Prostate gland (tissue), 2 donors: ENCODE measurements around the gene SHISA5. TPM values are rescaled to one million over a fixed set of nuclear protein-coding genes. Genes with fewer than 3 reads are reported as not detected.

ENCODE experiments used
- DNase-seq: peaks from one replicate; pipeline ENCODE4 v3.0.0-alpha.2; 2019; ENCODE audit warnings: low spot score
- H3K27ac ChIP-seq, 2 donors: fragments of 200-600 bp; sonication (generic); 2 replicates each; pipeline ENCODE4 v1.5.1; 2017 to 2019
- H3K27me3 ChIP-seq: fragments of 200-600 bp; sonication (generic); replicated peaks from 2 replicates; pipeline ENCODE4 v1.5.1; 2019; ENCODE audit not compliant: insufficient read depth
- H3K36me3 ChIP-seq, 2 donors: fragments of 200-600 bp; sonication (generic); 1 replicate in 1 of 2; 2 replicates in 1 of 2; pipeline versions ENCODE4 v1.5.1 to v1.8.1; 2017 to 2019
- H3K4me1 ChIP-seq: fragments of 200-600 bp; sonication (generic); replicated peaks from 2 replicates; pipeline ENCODE4 v1.5.1; 2019
- H3K4me3 ChIP-seq, 2 donors: fragments of 200-600 bp; sonication (generic); 2 replicates each; pipeline ENCODE4 v1.5.1; 2017 to 2019
- H3K9me3 ChIP-seq: fragments of 200-600 bp; sonication (generic); 2 replicates; pipeline ENCODE4 v1.5.1; 2017
- POLR2A ChIP-seq: fragments of 450-650 bp; IDR thresholded peaks from one replicate; pipeline ENCODE4 v1.6.1; 2016; ENCODE audit warnings: antibody characterized with exemption, mild to moderate bottlenecking
- POLR2AphosphoS5 ChIP-seq: sonication (generic); formaldehyde crosslinking; IDR thresholded peaks from one replicate; pipeline ENCODE4 v1.6.1; 2017; ENCODE audit warnings: antibody characterized with exemption
- WGBS: methylation state at CpG from one replicate; pipeline ENCODE4 v1.1.5; 2018; 5-methylcytosine and 5-hydroxymethylcytosine counted together
- intact Hi-C: fragments of 100-400 bp; cut with DNase I; formaldehyde crosslinking; loops from one replicate; pipeline ENCODE4 v1.14.2; 2022
- total RNA-seq, 2 donors: library from RNA; depleted of rRNA; stranded (reverse); fragments of >200 nt; gene quantifications; one replicate each; pipeline ENCODE4 v1.1.0, GENCODE V29; 2016
- TF ChIP-seq, protein P1 (sequence below), 4 experiments: fragments of 200-600 bp in 2 of 4; fragments of 450-650 bp in 2 of 4; sonication (generic) in 2 of 4; IDR thresholded peaks; 1 replicate in 3 of 4; 2 replicates in 1 of 4; pipeline ENCODE4 v1.5.1; 2016 to 2019; ENCODE audit warnings: antibody characterized with exemption in 4 of 4, mild to moderate bottlenecking in 2 of 4, moderate library complexity in 2 of 4

Gene SHISA5
- total RNA-seq, 2 donors from 2014 or later = 152 to 231 TPM

- intact Hi-C loops = loop anchor here (1.0 kb wide), 1 partner anchor 84 kb away; no protein-coding TSS in a partner anchor
- Histone ChIP-seq H3K4me3 (no peak overlapping the region), H3K9me3 (no peaks in the 10 kb centered on the region), H3K27me3 (no peaks in the 10 kb centered on the region), H3K36me3 (no peaks in the 10 kb centered on the region), H3K4me1 (no peaks in the 10 kb centered on the region), H3K27ac (no peak overlapping the region)
- WGBS = 74% methylated on average over 10 of the region's 10 CpGs
- TF ChIP-seq POLR2A = no peak
- TF ChIP-seq, protein P1, sequence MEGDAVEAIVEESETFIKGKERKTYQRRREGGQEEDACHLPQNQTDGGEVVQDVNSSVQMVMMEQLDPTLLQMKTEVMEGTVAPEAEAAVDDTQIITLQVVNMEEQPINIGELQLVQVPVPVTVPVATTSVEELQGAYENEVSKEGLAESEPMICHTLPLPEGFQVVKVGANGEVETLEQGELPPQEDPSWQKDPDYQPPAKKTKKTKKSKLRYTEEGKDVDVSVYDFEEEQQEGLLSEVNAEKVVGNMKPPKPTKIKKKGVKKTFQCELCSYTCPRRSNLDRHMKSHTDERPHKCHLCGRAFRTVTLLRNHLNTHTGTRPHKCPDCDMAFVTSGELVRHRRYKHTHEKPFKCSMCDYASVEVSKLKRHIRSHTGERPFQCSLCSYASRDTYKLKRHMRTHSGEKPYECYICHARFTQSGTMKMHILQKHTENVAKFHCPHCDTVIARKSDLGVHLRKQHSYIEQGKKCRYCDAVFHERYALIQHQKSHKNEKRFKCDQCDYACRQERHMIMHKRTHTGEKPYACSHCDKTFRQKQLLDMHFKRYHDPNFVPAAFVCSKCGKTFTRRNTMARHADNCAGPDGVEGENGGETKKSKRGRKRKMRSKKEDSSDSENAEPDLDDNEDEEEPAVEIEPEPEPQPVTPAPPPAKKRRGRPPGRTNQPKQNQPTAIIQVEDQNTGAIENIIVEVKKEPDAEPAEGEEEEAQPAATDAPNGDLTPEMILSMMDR (IDR thresholded peaks at IDR 0.05) = peak; percentile 90 to 97 (median 95)
- peak; percentile 78 for TF ChIP-seq POLR2AphosphoS5
- DNase-seq = peak; percentile 71
Measured at GRCh38 chr3:48548729-48549705, 45.0 kb upstream of the SHISA5 start.

GRCh38 chr3:48548126-48548525 lies 44.2 kb upstream of the SHISA5 start:
- H3K27me3 ChIP-seq = no peaks in the 10 kb centered on the region
- H3K9me3 ChIP-seq = no peaks in the 10 kb centered on the region
- no peaks in the 10 kb centered on the region for H3K36me3 ChIP-seq
- H3K4me3 ChIP-seq = no peak overlapping the region
- DNase-seq = no peak
- no peak for TF ChIP-seq POLR2AphosphoS5
- no peak for TF ChIP-seq POLR2A
- TF ChIP-seq, protein P1 (IDR thresholded peaks at IDR 0.05) = no peak
- intact Hi-C loops = loop anchor here (1.0 kb wide), 1 partner anchor 83 kb away; no protein-coding TSS in a partner anchor
- no peaks in the 10 kb centered on the region for H3K4me1 ChIP-seq
- WGBS = 90% methylated on average over 5 of the region's 5 CpGs
- H3K27ac ChIP-seq = no peak overlapping the region

DNA sequence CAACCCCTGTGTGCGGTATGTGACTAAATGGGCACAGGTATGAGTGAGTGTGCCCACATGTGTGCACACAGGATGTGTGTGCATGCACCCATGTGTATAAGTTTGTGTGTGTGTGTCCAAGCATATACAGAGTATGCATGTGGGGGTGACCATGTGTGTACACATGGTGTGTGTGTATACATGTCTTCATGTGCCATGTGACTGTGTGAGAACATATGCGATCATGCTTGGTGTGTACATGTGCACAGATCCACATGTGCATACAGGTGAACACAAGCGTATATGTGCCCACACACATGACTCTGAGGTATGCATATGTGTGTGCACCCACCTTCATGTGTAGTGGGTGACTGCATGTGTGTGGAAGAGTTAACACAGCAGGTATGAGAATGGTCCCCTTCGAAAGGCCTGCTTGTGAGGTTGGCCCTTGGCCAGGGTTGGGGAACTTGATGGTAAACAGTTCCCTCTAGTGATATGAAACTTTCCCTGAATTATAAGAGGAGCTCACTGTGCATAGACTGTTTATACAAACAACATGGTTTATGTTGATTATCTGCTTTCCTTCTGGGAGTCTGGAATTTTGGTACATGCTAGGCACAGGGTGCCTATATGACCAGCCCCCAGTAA lies 42.3 kb upstream of the SHISA5 start:
- Histone ChIP-seq H3K27me3 (no peaks in the 10 kb centered on the region), H3K9me3 (no peaks in the 10 kb centered on the region), H3K27ac (no peak overlapping the region), H3K36me3 (no peaks in the 10 kb centered on the region), H3K4me1 (no peaks in the 10 kb centered on the region), H3K4me3 (no peak overlapping the region)
- 74% methylated on average over 4 of the region's 4 CpGs for WGBS
- TF ChIP-seq, protein P1 (IDR thresholded peaks at IDR 0.05) = no peak
- no peak for TF ChIP-seq POLR2A
- no peak for TF ChIP-seq POLR2AphosphoS5
- no peak for DNase-seq
- intact Hi-C loops = no loop called here

DNA sequence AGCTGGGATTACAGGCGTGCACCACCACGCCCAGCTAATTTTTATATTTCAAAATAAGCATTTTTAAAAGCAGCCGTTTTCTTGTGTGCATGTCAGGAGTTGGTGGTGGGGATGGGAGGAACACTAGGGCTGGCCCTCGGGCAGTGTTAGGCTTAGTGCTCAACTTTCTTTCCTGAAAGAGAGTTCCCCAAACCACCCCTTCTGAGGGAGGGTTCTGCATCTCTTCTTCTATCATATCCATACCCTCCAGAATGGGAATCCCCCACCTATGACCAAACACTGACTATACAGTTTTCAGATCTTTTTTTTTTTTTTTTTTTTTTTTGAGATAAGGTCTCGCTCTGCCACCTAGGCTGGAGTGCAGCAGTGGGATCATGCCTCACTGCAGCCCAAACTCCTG lies 40.2 kb upstream of the SHISA5 start:
- H3K36me3 ChIP-seq = no peaks in the 10 kb centered on the region
- no peak for TF ChIP-seq POLR2AphosphoS5
- intact Hi-C loops = no loop called here
- no peak overlapping the region for H3K27ac ChIP-seq
- no peaks in the 10 kb centered on the region for H3K9me3 ChIP-seq
- no peak for DNase-seq
- H3K27me3 ChIP-seq = no peaks in the 10 kb centered on the region
- H3K4me3 ChIP-seq = no peak overlapping the region
- H3K4me1 ChIP-seq = no peaks in the 10 kb centered on the region
- WGBS = 83% methylated on average over 5 of the region's 5 CpGs

- intact Hi-C loops = no loop called here
- Histone ChIP-seq H3K9me3 (no peaks in the 10 kb centered on the region), H3K4me1 (no peaks in the 10 kb centered on the region), H3K4me3 (no peak overlapping the region), H3K36me3 (no peaks in the 10 kb centered on the region), H3K27me3 (no peaks in the 10 kb centered on the region), H3K27ac (no peak overlapping the region)
- TF ChIP-seq POLR2AphosphoS5 (no peak), POLR2A (no peak)
- TF ChIP-seq, protein P1 (IDR thresholded peaks at IDR 0.05) = no peak
- no peak for DNase-seq
- 74% methylated on average over 9 of the region's 9 CpGs for WGBS
Measured at GRCh38 chr3:48543271-48543866, 39.4 kb upstream of the SHISA5 start.
